Limb (tissue), 2 donors: ENCODE measurements around the gene DDX52.
"Not testable (repeated sequence)": the region's sequence is repeated elsewhere in the genome, so short reads cannot be mapped to it uniquely, and the experiment has no call there.

Experiments
- DNase-seq, 2 donors: peaks; one replicate each; pipeline ENCODE4 v3.0.0-alpha.2; 2016; ENCODE audit errors: extremely low spot score in 2 of 2

DDX52 gene, protein sequence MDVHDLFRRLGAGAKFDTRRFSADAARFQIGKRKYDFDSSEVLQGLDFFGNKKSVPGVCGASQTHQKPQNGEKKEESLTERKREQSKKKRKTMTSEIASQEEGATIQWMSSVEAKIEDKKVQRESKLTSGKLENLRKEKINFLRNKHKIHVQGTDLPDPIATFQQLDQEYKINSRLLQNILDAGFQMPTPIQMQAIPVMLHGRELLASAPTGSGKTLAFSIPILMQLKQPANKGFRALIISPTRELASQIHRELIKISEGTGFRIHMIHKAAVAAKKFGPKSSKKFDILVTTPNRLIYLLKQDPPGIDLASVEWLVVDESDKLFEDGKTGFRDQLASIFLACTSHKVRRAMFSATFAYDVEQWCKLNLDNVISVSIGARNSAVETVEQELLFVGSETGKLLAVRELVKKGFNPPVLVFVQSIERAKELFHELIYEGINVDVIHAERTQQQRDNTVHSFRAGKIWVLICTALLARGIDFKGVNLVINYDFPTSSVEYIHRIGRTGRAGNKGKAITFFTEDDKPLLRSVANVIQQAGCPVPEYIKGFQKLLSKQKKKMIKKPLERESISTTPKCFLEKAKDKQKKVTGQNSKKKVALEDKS

DNA sequence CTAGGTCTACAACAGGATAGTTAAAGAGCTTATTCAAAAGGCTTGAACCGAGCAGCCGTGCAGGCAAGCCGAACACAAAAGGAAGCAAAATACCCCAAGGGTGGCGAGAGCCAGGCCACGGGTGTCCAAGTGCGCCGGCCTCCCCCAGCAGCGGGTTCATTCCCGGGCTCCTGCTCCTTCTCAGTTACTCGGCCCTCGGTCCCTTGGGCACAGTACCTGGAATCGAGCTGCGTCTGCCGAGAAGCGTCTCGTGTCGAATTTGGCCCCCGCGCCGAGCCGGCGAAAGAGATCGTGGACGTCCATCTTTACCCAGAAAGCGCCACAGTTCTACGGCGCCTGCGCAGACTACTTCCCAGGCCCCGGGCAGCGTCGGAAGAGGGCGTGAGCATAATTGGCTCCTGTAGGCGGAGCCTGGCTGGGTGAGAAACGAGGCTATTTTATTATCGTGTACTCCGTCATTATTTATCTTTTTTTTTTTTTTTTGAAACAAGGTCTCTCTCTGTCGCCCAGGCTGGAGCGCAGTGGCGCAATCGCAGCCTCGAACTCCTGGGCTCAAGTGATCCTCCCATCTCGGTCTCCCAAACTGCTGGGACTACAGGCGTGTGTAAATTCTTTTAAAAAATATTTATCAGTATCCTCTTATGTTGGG is at the start of gene DDX52:
Gene DDX52 (minus strand): TSS at position 329 of the 649 bp plus-strand sequence. CDS start 26 bp downstream, at position 303.
- peak; percentile 91 to 96 for DNase-seq

DNA sequence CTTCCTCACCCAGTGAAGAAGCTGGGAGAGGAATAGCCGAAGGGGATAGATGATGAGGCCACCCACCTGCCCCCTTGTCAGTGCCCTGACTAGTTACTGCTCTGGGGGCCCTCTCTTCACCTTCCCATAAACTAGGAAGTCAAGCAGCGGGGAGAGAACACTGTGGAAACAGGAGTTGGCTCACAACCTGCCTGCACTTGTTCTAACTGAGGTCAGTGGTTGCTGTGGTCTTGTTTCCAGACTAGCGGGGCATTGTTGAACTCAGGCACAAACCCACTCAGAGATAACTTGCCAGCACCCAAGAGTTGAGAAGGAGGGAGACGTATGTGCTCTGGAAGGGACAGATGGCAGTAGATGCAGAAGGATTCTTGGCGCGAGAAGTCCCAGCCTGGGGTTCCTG is 48.6 kb upstream of the DDX52 start:
- no peak for DNase-seq

DNA sequence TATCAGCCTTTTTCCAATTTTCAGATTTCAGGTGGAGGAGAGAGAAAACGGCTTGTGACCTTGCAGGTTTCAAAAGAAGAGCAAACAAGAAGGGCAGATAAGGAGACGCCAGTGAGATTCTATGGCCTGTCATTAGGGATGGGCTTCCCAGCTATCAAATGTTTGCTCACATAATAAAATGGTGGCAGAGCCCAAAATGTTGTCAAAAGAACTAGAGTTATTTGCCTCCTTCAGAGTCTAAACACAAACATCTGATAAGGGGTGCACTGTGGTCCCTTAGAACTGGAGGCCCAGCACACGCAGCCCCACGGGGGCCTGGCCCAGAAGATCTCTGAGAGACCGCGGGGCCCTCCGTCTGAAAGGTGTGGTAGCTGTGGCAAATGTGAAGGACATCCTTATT is 46.1 kb upstream of the DDX52 start:
- no peak for DNase-seq

DNA sequence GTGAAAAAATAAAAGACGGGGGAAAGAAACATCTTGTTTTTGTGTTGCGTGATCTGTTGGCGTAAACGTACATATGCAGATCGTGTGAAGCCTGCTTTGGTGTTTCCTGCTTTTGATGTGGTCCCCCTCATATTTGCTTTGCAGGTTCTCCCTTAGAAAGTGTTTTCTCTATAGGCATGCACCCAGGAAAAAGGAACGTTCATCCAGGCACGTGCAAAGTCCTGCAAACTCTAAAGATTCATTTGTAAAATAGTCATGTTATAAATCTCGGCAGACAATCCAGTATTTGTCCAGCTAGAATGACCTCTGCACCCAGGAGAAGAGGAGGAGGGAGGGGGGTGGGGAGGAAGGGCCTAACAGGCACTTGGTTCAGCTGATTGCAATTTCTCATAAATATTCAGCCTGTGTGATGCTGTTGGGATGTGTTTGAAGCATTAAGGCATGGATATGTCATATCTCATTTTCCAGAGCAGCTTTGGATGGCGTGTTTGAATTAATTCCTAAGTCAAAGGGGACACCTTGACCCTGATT is 40.3 kb upstream of the DDX52 start:
- no peak for DNase-seq

DNA sequence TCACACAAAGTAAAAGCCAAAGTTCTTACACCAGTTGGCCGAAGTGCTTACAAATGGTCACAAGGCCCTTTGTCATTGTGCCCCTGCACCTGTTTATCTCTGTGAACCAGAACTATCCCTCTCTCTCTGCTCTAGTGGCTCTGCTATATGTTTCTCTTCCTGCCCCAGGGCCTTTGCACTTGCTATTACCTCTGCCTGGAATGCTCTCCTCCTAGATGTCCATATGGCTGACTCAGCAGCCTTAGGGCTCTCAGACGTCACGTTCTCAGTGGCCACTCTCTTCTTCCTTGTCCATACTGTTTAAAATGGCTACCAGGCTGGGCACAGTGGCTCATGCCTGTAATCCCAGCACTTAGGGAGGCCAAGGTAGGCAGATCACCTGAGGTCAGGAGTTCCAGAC is 38.8 kb upstream of the DDX52 start:
- no peak for DNase-seq

DNA sequence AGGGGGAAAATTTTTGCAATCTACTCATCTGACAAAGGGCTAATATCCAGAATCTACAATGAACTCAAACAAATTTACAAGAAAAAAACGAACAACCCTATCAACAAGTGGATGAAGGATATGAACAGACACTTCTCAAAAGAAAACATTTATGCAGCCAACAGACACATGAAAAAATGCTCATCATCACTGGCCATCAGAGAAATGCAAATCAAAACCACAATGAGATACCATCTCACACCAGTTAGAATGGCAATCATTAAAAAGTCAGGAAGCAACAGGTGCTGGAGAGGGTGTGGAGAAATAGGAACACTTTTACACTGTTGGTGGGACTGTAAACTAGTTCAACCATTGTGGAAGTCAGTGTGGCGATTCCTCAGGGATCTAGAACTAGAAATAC is 36.7 kb upstream of the DDX52 start:
- DNase-seq: not testable (repeated sequence)

DNA sequence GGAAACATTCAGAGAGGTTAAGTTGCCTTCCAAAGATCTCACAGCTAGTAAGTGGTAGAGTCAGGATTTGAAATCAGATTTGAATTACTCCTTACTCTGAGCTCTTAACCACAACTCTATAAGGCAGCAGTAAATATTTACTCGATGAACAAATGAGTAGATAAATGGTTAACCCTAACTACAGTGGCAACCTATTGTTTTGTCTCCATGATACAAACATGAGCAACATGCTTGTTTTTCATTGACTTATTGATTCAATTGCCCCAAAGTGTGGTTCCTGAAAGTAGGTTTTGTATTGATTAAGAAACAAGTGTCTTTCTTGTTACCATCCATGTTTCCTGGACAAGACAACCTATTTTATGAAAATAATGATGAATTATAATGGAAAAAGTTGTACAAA is 34.8 kb upstream of the DDX52 start:
- DNase-seq: no peak

DNA sequence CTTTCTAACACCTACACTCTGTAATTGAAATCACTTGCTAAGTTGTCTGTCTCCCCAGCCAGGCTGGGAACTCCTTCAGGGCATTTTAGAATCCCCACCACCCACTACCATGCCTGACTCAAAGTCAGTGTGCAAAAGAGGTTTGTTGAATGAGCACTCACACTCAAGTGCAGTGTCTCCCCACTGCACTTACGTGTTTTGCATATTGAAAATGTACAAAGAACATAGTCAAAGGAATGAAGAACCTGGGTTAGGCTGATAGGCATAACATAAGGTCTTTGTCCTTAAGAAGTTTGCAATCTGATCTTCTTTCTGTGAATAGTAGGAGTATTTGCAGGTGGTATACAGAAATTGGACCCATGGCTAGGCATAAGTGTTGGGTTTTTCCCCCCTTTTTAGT is 33.8 kb upstream of the DDX52 start:
- no peak for DNase-seq

DNA sequence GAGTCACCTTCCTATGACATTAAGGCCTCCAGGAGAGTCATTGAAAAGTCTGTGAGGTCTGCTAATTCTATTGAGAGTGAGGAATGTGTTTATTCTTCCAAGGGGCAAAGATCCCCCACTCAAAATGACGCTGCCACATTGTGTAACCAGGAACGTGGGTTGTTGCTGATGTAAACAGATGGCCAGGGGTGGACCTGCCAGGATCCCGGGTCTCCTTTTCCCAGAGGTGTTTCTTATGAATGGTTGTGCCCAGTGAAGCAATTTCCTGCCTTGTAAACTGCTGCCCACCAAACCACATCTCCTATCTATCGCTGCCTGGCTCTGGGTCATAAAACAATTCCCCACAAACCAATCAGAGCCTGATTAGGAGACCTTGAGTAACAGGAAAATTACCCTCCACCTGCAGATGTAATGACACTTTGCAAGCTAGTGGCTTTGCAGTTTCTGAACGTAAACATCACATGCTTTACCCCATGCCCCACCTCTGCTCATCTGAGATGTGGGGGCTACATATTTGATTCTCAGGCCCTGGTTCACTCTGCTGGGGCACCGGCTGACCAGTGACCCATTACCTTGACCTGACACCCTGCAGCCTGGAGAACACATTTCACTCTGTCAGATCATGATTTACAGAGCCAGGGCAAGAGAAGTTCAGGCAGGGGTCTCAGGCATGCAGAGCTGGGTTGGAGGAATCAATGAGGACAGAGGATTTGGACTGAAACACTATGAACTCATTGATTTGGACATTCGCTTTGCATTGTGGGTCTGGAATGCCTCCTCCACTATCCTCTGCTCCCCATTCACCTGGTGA is 33.1 kb upstream of the DDX52 start:
- no peak for DNase-seq

DNA sequence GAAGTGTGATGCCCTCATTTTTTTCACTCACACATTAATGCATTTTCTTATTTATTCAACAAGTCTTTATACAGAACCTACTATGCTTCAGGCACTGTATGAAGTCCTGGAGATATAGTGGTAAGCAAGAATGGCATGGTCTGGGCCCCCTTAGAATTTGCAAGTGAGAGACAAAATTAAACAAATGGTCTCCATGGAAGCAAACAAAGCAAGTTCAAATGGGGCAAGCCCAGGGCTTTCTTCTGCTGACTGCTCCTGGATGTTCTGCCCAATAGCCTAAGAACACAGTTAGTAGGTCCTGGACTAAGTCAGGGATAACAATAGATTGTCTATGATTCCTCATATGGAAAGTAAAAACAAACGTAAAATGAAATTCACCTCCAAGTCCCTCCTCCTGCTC is 31.3 kb upstream of the DDX52 start:
- no peak for DNase-seq

DNA sequence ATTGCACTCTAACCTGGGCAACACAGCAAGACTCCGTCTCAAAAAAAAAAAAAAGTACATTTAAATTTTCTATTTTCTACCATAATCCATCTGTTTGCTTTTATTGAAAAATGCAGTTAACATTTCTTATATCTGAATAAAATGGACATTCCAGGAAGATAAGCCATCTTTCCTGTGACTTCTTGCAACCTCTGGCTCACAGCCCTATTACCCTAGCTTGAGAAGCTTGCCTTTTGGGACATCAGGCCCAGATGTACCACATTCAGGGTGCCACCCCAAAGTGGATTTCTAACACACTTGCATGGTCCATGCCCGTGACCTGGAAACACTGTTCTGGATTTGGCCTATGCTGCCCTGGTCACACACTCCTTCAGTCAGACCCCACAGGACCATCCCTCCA is 30.1 kb upstream of the DDX52 start:
- no peak for DNase-seq

DNA sequence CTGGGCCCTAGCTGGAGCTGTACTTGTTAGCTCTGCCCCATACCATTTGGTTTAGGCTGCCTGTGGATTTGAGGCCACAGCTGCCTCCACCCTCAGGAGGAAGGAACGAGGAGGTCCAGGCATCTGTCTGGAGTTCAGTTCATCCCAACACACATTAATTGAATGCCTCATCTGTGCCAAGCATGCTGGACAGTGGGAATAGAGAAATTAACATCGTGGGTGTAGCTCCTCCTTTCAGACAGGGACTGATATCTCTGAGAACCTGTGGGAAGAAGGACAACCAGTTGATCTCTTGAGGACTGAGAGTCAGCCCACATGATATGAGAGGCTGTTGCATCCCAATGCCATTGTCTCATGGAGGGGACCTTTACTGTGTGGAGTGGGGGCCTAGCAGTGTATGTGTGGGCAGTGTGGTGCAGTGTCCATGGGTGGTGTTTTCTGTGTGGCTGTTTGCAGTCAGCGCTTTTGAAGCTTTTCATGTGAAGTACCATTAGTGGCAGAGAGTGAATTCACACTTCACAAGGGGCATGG is 29.4 kb upstream of the DDX52 start:
- DNase-seq: no peak

DNA sequence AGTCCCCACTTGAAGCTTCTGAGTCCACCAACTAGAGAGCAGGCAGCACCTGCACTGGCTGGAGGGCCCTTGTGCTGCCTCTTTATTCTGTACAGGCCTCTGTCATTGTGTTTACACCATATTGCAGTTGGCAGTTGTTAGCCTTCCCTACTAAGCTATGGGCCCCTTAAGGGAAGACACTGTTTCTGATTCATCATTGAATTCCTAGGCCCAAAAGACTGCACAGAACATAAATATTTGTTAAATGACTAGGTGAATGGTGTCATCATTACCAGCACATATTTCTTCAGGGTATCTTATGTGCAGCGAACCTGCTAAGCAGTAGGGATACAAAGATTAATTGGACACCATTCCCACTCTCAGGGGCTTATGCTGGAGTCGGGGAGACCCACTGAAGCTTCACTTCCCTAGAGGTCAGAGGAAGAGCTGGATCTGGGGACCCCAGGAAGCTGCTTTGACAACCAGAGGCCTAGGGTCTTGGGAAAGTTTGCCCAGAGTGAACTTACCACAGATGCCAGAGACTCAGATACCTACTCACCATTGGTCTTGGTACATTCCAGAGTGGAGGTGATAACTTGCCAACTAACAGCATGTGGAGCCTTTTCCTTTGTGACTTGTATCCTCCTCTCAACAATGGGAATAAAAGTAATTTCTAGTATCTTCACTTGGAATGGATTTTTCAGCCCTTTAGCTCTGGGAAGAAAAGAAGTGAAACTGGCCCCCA is 28.7 kb upstream of the DDX52 start:
- no peak for DNase-seq

DNA sequence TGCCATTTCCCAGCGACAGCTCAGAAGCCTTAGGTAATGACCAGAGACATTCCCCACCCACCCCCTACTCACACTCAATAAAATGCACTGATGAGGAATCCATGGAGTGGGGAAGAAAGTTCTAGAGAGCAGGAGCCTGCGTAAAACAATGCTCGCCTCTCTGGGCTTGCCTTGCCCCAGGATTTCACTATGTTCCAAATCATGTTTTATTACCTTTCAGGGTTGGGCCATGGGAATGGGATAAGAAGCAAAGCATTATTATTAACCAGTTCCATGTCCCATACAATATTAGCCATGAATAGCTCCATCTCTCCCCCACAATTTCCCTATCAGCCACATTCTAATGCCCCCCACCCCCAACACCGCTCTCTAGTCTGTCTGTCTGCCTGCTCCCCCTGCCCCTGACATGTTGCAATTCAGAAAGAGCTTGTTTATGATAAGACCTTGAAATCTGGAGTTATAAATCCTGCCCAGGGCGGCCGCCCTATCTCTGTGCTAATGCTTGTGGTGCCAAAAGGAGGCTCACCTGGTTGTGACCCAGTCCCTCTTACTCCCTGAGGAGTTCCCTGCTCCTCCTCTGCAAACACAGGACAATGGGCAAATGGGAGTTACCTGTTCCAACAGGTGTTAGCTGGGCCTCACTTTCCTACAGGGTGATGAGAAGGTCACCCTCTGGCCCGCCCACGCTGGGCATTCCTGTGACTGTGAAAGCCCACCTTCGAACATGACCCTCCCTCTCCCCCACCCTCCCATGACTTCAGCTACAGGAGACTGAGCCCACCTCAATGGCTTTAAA is 28.0 kb upstream of the DDX52 start:
- no peak for DNase-seq

DNA sequence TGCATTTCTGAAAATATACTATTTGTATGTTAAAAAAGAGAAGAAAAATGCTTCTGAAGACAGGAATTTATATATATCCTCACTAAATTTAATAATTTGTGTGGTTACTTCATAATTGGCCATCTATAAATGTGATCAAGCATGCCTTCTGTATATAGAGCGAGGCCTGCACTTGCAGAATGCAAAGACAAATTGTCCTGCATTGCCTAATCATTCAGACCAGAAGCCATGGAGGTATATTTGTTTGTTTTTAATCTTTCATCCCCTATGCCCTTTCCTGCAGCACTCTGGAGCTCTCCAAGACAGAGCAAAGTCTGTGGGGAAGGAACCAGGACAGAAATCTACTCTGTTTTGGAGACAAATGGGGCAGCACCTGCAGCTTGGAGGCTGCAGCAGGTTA is 23.8 kb upstream of the DDX52 start:
- no peak for DNase-seq

DNA sequence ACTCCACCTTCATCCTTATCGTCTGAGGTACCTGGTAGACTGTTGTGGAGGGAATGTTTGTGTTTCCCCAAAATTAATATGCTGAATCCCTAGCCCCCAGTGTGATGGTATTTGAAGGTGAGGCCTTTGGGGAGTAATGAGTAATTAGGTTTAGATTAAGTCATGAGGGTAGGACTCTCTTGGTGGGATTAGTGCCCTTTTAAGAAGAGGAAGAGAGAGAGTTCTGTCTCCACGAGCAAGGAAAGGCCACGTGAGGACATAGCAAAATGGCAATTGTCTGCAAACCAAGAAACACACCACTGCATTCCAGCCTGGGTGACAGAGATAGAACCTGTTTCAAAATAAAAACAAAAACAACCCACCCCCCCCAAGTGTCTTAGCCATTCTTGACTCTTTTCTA is 21.0 kb upstream of the DDX52 start:
- DNase-seq: no peak

DNA sequence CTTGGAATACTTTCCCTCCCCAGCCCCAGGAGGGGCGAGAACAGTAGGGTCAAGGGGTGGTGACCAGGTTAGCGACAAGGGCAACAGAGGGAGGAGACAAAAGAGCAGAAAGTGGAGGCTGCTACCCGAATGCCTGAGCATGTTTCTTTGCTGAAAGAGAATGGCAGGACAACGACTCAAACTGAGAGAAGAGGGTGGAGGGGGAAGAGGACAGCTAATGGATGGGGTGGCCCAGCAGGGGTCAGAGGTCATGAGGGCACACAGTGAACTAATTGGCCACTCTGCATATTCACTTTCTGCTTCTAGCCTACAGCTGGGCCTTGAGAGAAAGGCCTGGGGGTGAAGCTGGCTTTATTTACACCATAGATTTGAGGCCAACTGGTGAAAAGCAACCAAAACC is 19.1 kb upstream of the DDX52 start:
- no peak for DNase-seq

DNA sequence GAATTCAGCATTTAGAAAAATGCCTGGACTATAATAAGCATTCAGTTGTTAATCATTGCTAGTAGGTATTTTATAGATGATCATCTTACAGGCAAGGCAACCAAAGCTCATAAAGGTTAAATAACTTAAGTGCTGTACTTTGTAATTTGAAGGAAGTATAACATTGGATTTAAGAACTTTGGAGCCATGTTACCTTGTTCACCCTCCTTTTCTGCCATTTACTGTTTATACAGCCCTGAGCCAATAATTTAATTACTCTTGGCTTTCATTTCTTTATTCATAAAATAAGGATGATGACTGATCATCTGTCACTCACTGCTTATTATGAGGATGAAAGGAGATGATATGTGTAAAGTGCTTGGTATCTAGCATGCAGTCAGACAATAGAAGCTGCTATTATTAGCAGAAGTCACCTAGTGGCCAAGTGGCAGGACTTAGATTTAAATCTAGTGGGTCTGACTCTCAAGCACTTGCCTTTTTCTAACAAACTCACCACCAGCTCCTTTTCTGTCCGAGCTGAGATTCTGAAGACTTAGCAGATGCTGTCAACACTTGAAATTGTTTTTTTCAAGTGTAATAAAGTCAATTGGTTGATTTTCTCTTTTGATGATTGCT is 18.3 kb upstream of the DDX52 start:
- no peak for DNase-seq

DNA sequence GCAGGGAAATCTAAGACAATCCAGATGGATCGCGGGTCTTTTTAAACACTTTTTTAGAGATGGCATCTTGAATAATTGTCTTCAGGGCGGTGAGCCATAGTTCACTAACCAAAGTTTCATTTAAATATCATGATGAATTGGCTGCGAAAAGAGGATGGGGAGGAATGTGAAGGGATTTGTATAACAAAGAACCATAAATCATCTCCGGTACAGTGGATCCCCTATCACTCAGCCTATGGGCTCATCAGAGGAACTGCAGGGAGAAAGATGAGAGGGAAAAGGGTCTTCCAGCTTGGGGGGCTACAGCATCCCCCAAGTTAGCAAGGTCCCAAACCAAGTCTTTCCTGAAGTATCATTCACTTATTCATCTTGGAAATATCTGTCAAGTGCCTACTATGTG is 16.7 kb upstream of the DDX52 start:
- DNase-seq: no peak

DNA sequence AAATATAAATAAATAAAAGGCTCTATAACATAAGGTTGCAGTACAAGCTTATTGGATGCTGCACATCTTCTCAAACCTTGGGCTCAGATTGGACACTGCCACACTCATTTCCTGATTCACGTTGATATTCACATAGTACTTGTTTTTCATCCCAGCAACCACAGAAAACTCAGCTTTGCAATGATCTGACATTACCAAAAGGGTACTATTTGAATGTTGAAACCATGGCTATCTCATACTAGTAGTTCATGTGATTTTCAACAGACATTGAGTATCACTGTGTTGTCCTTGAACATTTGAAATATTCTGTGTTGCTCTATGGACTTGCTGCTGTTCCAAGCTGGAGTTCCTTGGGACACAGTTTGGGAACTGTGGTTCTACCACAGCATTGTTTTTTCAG is 14.0 kb upstream of the DDX52 start:
- no peak for DNase-seq
